GM19351 (cell line): ENCODE results near the gene PROCR.
"Not testable (repeated sequence)": the region's sequence is repeated elsewhere in the genome, so short reads cannot be mapped to it uniquely, and the experiment has no call there.

Source experiments
- ATAC-seq: cut with Tn5 transposase; IDR thresholded peaks from one replicate; pipeline ENCODE4 v1.9.1; 2021; ENCODE audit warnings: mild to moderate bottlenecking, moderate library complexity; ENCODE audit not compliant: unreplicated experiment

The PROCR gene

DNA sequence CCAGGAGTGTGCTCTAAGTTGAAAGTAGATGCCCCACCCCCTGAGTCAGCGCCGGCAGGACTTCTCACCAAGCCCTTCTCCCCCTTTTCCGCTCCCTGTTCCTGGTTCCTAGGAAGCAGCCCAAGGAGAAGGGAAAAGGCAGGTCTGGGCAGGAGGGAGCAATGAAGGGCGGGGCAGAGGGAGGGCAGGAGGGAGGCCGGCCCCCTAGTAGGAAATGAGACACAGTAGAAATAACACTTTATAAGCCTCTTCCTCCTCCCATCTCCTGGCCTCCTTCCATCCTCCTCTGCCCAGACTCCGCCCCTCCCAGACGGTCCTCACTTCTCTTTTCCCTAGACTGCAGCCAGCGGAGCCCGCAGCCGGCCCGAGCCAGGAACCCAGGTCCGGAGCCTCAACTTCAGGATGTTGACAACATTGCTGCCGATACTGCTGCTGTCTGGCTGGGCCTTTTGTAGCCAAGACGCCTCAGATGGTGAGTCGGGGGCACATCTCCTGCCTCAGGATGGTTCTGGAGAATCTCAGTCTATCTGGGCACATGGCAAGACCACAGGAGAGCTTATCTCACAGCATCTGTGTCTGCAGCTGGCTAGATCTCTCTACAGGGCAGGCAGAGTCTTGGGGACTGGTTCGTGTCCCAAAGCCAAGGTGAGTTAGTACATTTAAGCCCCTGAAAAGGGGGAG is at the start of gene PROCR:
PROCR (plus strand) TSS at position 320 of the 681 bp plus-strand sequence; CDS start at position 403, 83 bp downstream.
- ATAC-seq, result no peak

DNA sequence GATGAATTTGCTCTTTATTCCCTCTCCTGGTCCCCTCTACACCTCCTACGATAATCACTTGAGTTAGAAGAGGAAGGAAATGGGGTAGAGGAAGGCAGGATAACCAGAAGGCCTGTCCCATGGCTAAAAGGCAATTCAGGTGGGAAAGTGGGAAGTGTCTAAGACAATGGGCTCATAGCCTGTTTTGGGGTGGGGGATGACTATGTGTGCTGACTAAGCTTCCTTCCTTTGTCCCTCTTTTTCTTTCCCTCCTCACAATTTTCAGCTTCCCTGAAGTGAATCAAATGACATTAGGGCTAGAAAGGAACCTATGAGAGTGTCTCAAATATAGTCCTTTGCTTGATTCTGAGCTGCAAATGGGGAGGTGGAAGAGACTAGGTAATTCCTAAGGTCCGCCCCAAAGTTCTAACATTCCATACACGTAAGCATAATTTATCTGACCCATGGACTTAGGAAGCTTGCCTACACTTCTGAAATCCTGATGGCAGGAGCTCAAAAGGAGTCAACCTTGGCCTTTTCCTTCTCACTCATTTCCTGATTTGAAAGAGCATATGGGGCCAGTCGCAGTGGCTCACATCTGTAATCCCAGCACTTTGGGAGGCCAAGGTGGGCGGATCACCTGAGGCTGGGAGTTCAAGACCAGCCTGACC is 49.0 kb upstream of the PROCR start:
- no peak for ATAC-seq

DNA sequence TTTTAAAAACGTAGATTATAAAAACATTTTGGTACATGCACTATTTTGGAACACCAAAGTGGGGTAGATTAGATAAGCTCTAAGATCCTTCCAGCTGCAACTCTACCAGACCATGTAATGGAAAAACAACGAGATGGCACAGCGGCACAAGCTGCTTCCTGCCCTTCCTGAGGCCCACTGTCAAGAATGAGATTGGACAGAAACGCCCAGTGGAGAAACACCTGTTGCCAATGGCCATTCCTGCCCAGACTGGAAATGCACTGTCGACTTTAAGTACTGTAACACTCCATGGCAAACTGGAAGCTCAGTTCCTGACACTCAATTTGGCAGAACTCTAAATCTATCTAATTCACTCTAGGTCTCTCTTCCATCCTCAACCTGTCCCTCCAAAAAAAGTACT is 46.1 kb upstream of the PROCR start:
- no peak for ATAC-seq

DNA sequence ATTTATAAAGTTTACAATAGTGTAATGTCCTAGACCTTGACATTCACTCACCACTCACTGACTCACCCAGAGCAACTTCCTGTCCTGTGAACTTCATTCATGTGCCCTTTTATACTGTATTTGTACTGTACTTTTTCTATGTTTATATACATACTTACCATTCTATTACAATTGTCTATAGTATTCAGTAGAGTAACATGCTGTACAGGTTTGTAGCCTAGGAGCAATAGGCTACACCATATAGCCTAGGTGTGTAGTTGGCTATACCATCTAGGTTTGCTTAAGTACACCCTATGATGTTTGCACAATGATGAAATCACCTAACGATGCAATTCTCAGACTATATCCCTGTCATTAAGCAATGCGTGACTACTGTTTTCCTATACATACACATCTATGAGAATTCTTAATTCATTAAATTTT is 42.2 kb upstream of the PROCR start:
- ATAC-seq, result no peak

DNA sequence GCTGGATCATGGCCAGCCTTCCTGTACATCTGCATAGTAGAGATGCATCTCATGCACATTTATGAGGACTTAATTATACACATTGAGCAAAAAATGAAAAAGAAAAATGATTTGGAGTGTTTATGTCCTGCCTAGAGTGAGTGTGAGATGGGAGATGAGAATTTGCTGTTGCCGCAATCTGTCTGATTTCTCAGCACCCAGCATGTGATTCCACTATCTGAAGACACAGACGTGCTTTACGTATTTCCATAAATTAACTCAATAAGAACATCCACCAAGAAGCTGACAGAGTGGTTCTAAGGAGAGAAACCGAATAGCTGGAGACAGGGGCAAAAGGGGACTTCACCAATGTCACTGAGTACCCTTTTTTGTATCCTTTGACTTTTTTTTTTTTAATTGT is 39.9 kb upstream of the PROCR start:
- ATAC-seq, result no peak

DNA sequence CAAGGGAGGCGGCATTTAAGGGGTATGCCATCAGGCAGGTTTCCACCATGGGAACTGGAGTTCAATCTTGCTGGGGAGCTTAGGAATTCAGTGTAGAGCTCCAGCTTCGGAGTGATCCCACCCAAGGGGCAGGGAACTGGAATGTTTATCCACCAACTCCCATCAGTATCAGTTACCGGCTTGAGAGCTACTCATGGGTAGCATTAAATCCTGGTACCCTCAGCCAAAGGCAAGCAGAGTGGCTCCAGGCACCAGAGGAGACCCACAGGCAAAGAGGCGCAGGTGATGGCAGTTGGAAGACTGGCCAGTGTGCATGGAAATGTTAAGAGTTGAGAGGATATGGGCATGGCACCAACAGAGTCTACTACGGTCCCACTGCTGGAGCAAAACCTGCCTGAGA is 38.8 kb upstream of the PROCR start:
- no peak for ATAC-seq

DNA sequence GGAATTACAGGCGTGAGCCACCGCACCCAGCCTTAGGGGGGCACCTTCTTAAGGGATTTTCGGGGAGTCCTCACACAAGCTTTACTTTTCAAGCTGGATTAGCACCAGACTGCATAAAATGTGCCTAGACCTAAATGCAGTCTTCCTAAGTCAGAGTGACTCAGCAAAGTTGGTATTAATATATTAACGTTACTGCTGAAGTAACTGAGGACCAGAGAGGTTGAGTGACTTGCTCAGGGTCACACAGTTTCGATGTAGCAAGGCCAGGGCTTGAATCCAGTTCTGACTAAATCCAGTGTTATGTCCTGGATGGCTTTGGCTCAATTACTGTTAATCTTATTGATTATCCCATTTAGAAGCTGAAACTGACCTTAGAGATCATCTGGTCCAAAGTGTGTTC is 38.1 kb upstream of the PROCR start:
- no peak for ATAC-seq

DNA sequence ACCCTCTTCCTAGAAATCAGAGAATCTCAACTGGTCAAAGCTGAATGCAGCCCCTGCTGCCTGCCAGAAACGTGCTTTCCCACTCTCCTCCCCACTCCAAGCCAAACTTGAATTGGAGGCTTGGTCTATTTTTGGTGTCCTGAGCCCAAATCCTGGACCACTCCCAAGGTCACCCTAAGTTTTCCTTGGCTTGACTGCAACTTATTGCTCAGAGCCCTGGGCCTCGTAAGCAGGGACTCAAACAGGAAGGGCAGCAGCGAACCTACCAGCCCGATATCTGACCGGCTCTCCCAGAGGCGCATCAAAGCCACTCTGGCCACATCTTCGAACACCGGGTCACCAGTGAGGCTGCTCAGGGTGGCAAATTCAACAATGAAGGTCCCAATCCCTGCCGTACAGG is 37.4 kb upstream of the PROCR start:
- ATAC-seq, result no peak

DNA sequence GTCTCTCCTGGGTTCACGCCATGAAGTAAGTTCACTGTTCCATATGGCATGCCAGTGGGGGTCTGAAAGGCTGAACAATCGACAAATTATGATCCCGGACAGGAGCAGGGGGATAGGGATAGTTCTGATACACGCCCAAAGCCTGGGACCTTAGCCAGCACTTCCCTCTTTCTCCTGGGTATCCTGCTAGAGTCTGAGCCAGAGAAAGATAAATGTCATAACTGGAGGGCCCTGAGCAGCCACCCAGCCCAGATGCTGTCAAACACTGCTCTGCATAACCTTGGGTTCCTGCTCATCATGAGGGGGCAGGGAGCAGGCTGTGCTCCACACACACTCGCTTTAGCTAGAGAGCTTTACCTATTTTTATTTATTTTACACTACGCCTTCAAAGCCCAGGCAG is 37.0 kb upstream of the PROCR start:
- ATAC-seq, result no peak

DNA sequence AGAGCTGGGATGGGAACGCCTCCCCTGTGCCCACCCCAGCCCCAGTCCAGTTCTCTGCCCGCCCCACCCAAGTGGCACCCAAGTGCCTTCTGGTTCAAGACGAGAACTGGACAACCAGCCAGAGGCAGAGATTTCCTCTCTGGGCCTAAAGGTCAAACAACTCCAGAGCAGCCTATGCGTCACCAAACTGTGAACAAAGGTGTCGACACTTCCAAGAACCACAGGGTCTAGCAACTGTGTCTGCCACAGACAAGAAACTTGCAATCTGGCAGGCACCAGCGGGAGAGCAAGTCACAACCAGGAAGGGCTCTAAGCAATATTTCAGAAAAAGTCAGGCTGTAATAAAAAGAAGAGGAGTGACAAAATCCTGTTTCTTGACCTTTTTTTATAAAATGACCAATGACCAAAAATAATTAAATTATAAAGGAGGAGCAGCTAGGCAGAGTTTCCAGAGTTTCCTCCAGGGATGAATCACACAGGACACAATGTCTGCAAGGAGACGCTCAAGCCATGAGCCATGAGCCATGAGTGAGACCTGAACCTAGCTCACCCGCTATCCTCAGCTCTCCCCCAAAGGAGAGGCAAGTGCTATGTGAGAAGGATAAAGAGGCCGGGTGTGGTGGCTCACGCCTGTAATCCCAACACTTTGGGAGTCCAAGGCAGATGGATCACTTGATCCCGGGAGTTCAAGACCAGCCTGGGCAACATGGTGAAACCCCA is 35.8 kb upstream of the PROCR start:
- no peak for ATAC-seq

DNA sequence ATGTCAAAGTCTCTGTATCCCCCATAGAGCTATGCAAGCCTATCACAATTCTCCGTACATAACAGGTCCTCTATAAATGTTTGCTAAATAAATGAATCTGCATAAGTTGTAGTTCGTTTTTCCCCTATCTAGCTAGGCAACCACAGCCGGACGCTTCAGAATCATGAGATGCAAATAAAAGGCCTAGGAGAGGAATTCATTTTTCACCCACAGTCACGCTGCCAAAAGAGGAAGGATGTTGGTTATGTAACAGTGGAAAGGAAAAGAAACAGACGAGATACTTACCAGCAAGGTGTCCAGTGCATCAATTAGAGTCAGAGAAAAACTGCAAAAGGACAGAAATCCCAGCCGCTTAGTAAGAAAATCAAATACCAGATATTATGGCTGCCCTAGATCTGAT is 27.2 kb upstream of the PROCR start:
- no peak for ATAC-seq

DNA sequence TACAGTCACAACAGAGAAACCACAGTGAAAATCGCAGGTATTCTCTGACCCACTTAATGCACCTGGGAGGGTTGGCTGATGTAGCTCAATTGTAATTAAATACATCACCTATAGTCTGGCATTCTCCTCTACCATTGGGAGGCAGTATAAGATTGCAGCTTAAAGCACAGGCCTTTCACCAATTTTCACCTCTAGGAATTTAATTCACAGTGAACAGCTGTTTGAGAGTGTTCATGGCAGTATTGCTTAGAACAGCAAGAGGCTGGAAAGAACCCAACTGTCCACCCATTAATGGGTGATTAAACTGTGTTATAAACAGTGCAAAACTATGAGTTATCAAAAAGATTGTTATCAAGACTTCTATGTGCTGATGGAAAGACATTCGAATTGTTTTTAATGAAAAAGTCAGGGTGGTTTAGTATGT is 26.7 kb upstream of the PROCR start:
- ATAC-seq, result no peak

DNA sequence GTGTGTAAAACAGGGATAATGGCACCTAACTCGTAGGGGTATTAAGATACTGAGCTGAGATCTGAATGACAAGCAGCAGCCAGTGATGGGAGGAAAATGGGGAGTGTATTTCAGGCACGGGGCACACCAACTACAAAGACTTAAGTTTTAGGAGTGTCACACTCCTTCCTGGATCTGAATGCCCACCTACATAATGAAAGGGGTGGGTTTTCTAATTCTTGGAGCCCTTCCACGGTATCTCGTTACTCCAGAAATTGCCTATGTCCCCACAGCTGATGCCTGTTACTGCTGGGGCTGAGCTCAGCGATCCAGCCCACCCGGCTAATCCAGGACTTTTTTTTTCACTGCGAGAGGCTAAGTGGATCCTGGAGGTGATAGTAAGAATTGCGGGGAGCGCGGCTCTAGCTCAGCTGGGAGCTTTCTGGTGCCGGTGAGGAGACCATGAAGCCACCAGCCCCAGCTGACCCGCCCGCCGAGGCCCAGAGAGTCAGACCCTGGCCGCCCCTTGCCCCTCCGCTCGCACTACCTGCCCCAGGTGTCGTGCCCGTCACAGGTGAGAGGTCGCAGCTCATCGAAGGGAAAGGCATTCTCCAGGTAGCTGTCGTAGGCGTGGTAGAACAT is 25.5 kb upstream of the PROCR start:
- no peak for ATAC-seq

DNA sequence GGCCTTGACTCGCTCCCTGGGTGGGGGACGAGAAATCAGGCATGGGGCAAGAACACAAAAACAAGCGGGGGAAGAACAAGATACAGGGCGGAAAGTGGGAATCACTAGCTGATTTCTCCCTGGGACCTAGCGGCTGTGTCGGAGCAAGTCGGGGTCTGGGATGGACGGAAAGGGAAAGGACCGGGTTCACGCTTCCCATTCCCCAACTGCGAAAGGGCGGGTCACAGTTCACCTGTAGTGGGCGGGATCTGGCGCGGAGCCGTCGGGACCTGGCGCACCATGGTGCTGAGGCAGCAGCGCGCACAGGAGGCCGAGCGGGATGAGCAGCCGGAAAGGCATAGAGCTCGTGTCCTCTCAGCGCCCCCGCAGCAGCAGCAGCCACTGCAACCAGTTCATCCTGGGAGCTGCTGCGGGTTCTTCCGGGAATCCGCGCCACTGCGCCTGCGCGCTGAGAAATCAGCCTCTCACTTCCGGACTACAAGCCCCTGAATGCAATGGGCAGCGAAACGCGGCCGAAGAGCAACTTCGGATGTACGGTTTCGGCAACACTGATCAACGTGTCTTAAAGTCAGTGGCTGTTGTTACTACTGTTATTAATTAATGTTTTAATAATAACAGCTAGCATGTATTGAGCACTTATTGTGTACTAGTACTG is 24.8 kb upstream of the PROCR start, which contains the start of gene EDEM2:
EDEM2 (minus strand) TSS at position 417 of the 655 bp plus-strand sequence; CDS start at position 339, 78 bp downstream.
- ATAC-seq, result peak; percentile 83

DNA sequence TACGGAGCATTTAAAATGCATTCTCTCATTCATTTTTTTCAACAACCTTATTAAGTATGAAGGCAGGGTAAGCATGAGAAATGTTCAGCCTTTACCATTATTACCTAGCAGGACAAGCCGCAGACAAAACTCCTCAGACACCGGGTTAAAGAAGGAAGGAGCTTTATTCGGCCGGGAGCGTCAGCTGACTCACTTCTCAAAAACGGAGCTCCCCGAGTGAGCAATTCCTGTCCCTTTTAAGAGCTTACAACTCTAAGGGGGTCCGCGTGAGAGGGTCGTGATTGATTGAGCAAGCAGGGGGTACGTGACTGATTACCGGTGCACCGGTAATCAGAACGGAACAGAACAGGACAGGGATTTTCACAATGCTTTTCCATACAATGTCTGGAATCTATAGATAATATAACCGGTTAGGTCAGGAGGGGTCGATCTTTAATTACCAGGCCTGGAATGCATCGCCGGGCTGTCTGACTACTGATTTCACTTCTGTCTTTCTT is 24.2 kb upstream of the PROCR start:
- ATAC-seq, result peak; percentile 12

DNA sequence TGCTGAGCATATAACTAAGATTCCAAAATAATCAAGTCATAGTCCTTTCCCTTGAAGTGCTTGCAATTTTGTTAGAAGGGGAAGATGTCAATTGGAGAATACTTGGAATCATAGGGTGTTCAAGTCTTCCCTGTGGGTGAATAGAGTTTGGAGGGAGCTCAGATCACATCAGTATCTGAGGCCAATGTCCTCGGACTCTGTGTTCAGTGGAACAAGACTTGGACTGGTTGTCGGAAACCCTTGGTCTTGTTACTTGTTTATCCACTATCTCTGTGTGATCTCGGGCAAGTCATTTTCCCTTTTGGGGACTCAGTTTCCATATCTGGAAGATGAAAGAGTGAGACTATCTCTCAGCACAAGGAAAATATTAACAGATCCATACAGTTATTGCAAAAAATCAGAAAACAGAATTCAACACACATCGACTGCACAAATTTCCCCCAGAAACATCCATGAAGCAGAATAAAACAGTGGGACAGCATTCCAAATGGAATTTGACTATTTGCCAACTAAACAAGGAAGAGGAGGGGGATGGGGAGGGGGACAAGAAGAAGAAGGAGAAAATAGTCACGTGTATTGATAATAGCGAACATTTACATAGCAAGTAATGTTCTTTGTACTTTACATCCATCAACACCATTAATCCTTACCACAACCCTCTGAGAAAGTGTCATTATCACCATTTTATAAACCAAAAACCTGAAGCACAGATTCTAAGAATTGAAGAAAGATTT is 20.9 kb upstream of the PROCR start:
- ATAC-seq, result no peak

DNA sequence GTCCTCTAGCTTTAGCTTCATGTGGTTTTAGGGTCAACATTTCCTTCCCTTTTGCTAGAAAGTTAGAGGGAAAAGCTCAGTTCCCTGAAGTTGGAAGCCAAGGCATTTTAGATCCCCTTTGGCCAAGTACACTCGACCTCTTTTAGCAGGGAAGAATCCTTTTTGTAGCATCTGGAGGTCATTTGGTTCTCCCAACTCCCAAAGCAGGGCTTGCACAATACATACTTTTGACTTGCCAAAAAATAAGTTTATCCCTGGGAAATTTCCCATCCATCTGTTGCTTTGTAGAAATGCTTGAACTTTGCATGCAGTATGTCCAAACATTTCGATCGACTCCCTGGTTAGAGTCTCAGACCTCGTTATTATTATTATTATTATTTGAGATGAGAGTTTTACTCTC is 20.1 kb upstream of the PROCR start:
- no peak for ATAC-seq

DNA sequence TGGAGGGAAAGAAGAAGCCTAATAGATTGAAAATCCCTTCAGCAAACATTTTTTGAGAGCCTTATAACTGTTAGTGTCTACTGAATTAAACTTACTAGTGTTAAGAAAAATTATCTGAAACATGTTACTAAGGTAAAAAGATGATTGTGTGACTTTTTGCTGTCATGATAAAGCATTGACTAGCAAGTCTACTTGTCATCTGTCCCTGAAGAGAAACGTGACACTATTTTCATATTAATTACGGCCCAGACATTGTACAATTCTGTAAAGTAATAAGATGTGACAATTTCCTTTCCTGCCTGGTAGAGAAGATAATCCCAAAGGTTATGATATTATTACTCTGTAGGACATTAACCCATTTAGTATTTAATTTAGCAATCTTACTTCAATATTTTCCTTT is 15.9 kb upstream of the PROCR start:
- ATAC-seq, result no peak

DNA sequence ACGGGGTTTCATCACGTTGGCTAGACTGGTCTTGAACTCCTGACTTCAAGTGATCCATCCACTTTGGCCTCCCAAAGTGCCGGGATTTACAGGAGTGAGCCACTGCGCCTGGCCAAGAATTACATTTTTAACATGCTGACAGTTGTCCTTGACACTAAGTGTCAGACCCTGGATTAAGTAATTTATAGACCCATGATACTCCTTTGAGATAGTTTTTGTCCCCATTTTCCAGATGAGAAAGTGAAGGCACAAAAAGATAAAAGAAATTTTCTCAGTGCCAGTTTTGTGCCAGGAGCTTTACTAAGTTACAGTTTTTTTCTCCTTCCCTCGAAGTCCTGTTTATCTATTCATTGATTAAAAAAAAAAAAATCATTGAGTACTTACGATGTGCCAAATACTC is 14.9 kb upstream of the PROCR start:
- no peak for ATAC-seq

DNA sequence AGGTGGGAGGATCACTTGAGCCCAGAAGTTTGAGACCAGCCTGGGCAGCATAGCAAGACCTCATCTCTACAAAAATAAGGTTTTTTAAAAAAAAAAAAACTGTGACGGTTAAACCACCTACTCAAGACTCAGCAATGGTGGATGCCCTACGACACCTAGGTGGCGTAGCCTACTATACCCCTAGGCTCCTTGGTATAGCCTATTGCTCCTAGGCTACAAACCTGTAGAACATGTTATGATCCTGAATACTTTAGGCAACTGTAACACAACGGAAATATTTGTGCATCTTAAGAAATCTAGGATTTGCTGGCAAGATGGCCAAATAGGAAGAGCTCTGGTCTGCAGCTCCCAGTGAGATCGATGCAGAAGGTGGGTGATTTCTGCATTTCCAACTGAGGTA is 11.5 kb upstream of the PROCR start:
- not testable (repeated sequence) for ATAC-seq
